NCI-H748 treated with DMSO at 0.1 percent for 48 hours (cell line): Measurements from ENCODE around the gene EIF3M.
A peak's percentile ranks its signal among the peaks of the same experiment; 100 is the strongest.

Source experiments
- DNase-seq: peaks from one replicate; lab custom pipeline; 2025; lab: John Stamatoyannopoulos, UW

Gene EIF3M

DNA sequence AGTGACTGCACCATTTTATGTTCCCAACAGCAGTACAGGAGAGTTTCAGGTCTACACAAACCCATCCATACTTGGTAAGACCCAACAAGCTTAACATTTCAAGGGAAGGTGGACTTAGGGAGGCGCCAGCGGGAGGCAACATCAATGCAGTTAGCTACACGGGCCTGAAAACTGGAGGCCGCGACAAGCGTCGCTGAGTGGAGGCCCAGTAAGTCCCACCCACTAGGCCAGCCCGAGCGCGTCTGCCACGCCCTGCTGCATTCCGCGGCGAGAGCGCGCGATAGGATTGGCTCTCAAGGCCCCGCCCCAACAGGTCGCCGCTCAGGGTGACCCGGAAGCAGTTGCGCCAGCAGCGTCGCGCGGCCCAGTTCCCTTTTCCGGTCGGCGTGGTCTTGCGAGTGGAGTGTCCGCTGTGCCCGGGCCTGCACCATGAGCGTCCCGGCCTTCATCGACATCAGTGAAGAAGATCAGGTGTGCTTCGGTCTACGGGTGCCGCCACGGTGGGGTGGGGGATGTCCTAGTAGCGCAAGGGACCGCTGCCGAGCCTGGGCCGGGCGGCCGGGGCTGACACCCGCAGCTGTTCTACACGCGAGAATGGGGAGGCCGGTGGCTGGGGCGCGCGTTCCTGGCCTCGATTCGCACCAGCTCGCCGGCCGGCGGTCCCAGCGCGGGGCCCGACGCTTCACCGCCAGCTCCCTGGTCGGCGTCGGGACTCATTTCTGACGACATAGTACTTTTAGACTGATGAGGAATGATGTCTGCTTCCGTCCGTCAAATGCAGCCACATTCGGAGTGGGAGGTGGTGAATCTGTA, at the start of gene EIF3M:
EIF3M (plus strand) TSS at position 373 of the 813 bp plus-strand sequence; CDS start at position 430, 57 bp downstream.
- peak; percentile 91 for DNase-seq

GRCh38 chr11:32538804-32539203, 44.8 kb upstream of the EIF3M start:
- no peak for DNase-seq

DNA sequence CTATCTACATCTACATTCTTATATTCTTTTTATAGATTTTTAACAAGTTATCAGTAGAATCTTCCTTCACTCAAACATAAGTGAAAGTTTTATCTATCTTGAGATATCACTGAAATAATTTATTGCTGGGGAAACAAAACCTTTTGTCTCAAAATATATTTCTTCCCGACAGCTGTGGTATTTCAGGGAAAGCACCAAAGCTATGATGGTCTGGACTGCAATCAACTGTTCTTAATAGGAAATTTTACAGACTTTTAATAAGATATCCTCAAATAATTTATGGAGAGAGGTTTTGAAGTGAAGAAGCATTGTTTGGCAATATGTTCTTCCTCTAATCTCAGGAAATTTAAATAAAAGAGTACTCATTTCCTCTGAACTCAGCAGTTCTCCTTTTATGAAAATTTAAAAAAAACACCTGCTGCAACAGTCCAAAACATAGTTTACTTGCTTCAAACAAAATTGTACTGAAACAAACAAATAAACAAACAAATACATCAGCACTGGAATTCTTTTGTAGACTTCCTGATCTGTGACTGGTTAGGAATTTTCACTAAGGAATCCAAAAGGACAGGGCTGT, 33.9 kb upstream of the EIF3M start:
- DNase-seq: no peak

DNA sequence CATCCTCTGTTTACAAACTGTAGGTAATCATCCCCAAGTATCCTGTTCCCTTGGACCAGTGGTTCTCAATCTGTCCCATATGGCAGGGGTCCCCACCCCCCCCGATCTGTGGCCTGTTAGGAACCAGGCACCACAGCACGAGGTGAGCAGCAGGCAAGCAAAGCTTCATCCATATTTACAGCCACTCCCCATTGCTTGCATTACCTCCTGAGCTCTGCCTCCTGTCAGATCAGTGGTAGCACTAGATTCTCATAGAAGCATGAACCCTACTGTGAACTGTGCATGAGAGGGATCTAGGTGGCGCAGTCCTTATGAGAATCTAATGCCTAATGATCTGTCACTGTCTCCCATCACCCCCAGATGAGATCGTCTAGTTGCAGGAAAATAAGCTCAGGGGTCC, 33.4 kb upstream of the EIF3M start:
- no peak for DNase-seq

DNA sequence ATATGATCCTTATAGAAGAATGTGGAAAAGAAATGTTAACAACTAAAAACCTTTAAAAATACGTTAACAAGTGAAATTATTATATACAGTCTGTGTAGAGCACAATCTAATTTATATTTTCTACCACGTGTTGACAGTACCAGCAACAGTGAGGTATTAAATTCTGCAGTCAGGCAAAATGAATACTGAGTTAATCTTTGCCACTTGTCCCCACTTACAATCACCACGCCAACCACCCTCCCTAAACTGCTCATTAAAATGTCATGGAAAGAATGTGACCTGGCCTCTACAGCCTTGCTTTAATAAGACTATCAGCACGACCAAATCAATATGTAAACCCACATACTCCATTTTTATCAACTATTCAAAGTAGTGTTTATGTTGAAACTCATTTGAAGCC, 28.5 kb upstream of the EIF3M start:
- no peak for DNase-seq

GRCh38 chr11:32555895-32556294, 27.7 kb upstream of the EIF3M start:
- no peak for DNase-seq

- no peak for DNase-seq
Measured at GRCh38 chr11:32561835-32562234, 21.8 kb upstream of the EIF3M start.

- DNase-seq: no peak
Measured at GRCh38 chr11:32562839-32563599, 20.6 kb upstream of the EIF3M start.

GRCh38 chr11:32563600-32563959, 20.1 kb upstream of the EIF3M start:
- DNase-seq: no peak

DNA sequence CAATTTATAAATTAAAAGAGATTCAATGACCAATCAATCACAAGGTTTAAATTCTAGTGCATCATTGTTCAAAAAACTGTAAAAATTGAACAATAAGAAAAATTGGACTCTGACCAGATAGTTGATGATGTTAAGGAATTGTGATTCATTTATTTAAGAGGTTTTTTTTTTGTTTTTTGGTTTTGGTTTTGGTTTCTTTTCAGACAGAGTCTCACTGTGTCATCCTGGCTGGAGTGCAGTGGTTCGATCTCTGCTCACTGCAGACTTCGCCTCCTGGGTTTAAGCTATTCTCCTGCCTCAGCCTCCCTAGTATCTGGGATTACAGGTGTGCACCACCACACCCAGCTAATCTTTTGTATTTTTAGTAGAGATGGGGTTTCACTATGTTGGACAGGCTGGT, 17.1 kb upstream of the EIF3M start:
- DNase-seq: no peak

DNA sequence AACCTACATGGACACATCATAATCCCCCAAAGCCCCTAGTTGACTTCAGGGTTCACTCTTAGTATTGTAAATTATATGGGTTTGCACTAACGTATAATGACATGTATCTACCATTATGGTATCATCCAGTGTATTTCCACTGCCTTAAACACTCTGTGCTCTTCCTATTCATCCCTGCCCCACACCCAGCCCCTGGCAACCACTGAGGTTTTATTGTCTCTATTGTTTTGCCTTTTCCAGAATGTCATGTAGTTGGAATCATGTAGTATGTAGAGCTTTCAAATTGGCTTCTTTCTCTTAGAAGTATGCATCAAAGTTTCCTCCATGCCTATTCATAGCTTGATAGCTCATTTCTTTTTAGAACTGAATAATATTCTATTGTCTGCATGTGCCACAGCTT, 16.5 kb upstream of the EIF3M start:
- no peak for DNase-seq

DNA sequence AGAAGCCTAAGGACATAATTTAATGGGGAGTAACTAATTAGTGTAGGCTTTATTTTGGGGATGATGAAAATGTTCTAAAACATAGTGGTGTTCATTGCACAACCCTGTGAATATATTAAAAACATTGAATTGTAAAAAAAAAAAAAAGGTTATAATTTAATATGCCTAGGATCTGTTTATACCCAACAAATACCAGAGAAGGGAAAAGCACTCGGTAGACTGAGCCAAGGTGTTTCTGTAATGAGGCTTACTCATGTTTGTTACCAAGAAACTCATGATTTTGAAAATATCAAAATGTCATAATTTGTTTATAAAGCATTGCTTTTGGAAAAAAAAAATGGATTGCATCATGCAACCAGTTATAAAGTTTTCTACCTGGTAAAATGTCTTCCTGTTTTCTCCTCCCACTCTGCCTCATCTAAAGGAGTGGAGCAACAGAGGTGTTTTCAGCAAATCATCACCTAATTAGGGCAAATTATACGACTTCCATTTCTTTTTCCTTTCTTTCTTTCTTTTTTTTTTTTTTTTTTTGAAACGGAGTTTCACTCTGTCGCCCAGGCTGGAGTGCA, 14.2 kb upstream of the EIF3M start:
- DNase-seq: no peak

- no peak for DNase-seq
Measured at GRCh38 chr11:32571039-32571438, 12.6 kb upstream of the EIF3M start.

DNA sequence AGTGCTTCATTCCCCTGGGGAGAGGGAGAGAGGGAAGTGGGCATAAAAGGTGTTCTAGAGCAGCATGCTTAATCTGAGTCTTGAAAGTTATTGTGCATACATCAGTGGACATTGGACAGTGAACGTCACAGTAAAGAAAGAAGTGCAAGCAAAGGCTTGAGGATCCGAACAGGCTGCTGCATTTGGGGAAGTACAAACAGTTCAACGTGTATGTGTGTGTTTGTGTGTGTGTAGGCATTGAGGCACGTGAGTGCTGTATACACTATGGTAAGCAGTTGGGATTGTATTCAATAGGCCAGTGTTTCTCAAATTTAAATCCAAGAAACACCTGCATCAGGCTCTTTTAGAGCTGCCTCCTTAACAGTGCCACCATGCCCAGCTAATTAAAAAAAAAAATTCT, 10.4 kb upstream of the EIF3M start:
- DNase-seq: no peak

- no peak for DNase-seq
Measured at GRCh38 chr11:32574421-32574820, 9.2 kb upstream of the EIF3M start.

- no peak for DNase-seq
Measured at GRCh38 chr11:32575070-32575469, 8.6 kb upstream of the EIF3M start.

DNA sequence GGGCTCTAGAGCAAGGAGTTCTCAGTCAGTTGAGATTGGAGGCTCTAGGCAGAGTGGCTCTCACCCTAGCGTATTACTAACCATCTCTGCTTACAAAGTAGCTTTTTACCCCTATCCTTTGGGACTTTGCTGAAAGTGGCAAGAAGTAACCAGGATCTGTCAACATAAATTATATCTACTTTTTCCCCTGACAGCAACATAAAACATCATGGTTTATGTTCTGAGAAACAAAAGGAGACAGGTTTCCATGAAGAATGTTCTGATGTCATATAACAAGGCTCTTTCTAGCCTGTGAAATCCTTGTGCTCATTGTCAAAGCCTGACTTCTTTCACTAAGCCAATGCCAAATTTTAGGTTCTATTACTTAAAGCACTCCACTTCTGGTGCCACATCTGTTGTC, 7.2 kb upstream of the EIF3M start:
- no peak for DNase-seq

GRCh38 chr11:32580967-32581366, 2.7 kb upstream of the EIF3M start:
- no peak for DNase-seq

- no peak for DNase-seq
Measured at GRCh38 chr11:32581556-32581955, 2.1 kb upstream of the EIF3M start.

GRCh38 chr11:32584921-32585320, 1.3 kb downstream of the EIF3M start:
- DNase-seq: no peak

DNA sequence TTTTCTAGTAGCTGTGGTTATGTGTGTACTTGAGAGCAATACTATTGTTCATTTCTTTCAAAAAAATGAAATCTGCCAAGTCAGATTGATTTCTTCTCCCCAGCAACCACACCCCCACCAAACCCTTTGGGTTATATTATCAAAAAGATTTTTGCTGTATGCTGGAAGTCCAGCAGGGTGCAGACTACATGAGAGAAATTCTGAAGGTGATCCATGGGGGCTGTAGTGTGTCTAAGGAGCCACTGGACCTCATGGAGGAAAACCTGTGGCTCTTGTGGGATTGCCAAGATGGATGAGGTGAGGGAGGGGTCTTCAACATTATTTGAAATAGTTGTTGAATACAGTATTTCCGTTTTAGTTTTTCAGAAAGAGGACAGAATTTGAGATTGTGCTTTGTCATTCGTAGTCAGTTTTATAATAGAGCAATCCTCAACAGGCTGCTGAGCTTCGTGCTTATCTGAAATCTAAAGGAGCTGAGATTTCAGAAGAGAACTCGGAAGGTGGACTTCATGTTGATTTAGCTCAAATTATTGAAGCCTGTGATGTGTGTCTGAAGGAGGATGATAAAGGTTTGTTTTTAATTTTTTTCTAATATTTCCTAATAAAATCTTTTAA, 3.1 kb downstream of the EIF3M start:
- no peak for DNase-seq

DNA sequence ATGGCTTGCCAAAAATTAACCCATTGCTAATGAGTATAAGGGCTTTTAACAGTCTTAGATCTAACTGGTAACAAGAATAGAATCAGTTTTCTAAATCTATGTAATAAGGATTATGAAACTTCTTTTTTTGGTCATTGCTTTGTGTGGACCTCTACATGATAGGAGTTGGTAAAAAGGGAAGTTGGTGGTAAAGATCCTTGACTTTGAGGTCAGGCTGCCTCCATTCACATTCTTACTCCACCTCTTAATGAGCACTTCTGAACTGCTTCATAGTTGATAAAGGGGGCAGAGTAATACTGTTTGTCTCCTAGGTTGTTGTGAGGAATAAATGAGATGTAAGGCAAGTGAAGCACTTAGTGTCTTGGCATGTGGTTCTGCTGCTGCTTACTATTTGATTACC, 10.6 kb downstream of the EIF3M start:
- no peak for DNase-seq
